ENCODE results near the gene SCN8A. TPM values are rescaled to one million over a fixed set of nuclear protein-coding genes. Genes with fewer than 3 reads are reported as not detected.

SCN8A gene
- total and polyA plus RNA-seq, 2 donors (not counting 3 experiments of a cell fraction or from before 2014, with no cell fraction given), result 9.4 to 20.4 TPM

- CTCF ChIA-PET, result interaction anchor here (0.6 to 6.9 kb wide), 3 partner anchors 57 to 285 kb away, joined by 4 to 52 read pairs (median 5); no protein-coding TSS in a partner anchor
- H3K9me3 ChIP-seq (replicated peaks; ENCODE audit: control insufficient read depth, insufficient read depth, low read length), result no peaks in the 10 kb centered on the region
- no peaks in the 10 kb centered on the region for H3K36me3 ChIP-seq (ENCODE audit: control insufficient read depth in 2 of 2, extremely low read depth in 1 of 2, insufficient read depth in 2 of 2, low read length in 2 of 2)
- dilution Hi-C loops (cut with MboI; ENCODE audit: extremely low pct_ligation_motif_present, low sequenced_read_pairs) (no loop called here), intact Hi-C loops (cut with micrococcal nuclease) (no loop called here)
- no peak overlapping the region for H3K27ac ChIP-seq (ENCODE audit: insufficient read depth, low read depth, low read length)
- H3K4me3 ChIP-seq (replicated peaks in 1 of 3; ENCODE audit: insufficient read depth in 1 of 3, low read depth in 1 of 3, low read length in 3 of 3), result no peak overlapping the region
- TF ChIP-seq, protein P1, sequence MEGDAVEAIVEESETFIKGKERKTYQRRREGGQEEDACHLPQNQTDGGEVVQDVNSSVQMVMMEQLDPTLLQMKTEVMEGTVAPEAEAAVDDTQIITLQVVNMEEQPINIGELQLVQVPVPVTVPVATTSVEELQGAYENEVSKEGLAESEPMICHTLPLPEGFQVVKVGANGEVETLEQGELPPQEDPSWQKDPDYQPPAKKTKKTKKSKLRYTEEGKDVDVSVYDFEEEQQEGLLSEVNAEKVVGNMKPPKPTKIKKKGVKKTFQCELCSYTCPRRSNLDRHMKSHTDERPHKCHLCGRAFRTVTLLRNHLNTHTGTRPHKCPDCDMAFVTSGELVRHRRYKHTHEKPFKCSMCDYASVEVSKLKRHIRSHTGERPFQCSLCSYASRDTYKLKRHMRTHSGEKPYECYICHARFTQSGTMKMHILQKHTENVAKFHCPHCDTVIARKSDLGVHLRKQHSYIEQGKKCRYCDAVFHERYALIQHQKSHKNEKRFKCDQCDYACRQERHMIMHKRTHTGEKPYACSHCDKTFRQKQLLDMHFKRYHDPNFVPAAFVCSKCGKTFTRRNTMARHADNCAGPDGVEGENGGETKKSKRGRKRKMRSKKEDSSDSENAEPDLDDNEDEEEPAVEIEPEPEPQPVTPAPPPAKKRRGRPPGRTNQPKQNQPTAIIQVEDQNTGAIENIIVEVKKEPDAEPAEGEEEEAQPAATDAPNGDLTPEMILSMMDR (IDR thresholded peaks at IDR 0.05; ENCODE audit: extremely low read depth in 1 of 2, insufficient read depth in 1 of 2, low read depth in 1 of 2, low read length in 2 of 2), result no peak
- TF ChIP-seq EZH2 (IDR thresholded peaks at IDR 0.05; ENCODE audit: borderline replicate concordance, low read depth, low read length, severe bottlenecking), result no peak
- no peaks in the 10 kb centered on the region for H3K9me1 ChIP-seq (replicated peaks; ENCODE audit: control insufficient read depth, extremely low read depth, insufficient read depth, low read length)
- no peak overlapping the region for H3K9ac ChIP-seq (replicated peaks; ENCODE audit: extremely low read depth, insufficient read depth, low read length)
- POLR2A ChIA-PET, result no interaction called here
- peaks cover 9% of the 10 kb centered on the region for H3K4me1 ChIP-seq (ENCODE audit: control insufficient read depth, extremely low read depth, insufficient read depth, low read length)
- no peaks in the 10 kb centered on the region for H3K27me3 ChIP-seq (ENCODE audit: control insufficient read depth in 2 of 2, insufficient read depth in 2 of 2, low read length in 2 of 2)
- no peak overlapping the region for H3K4me2 ChIP-seq (ENCODE audit: insufficient read depth, low read length)
- no TSS peak for BruUV-seq (replicated peaks)
- DNase-seq (ENCODE audit: low read depth, low spot score) (no peak), FAIRE-seq (no peak)
- H3K79me2 ChIP-seq (ENCODE audit: control insufficient read depth, insufficient read depth, low read length), result no peaks in the 10 kb centered on the region
- no peak overlapping the region for H2AFZ ChIP-seq (ENCODE audit: low read depth, low read length)
- H4K20me1 ChIP-seq (replicated peaks; ENCODE audit: control insufficient read depth, extremely low read depth, insufficient read depth, low read length), result no peaks in the 10 kb centered on the region
Observed at GRCh38 chr12:51817027-51817953, 226.3 kb downstream of the SCN8A start.

DNA sequence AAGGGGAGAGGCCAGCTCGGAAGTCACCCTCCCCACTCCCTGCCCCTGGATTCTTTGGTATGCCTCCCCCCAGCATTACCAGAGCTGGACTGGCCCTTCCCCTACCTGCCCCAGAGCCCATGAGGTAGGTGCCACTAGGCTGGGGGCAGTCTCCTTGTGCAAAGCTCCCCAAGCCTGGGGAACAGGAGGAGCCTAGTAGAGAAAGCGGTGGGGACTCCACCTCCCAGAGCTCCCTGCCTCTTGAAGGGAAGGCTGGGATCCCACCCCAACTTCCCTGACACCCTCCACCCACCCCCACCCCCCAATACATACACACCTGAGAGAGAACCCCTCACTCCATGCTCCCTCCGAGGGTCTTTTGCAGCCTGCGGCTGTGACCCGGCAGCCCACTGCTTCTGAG lies 227.1 kb downstream of the SCN8A start:
- H3K9me1 ChIP-seq (replicated peaks; ENCODE audit: control insufficient read depth, extremely low read depth, insufficient read depth, low read length), result no peaks in the 10 kb centered on the region
- no peaks in the 10 kb centered on the region for H3K9me3 ChIP-seq (replicated peaks; ENCODE audit: control insufficient read depth, insufficient read depth, low read length)
- TF ChIP-seq JUN (IDR thresholded peaks at IDR 0.05; ENCODE audit: borderline replicate concordance, insufficient read depth, insufficient read length, low read depth), result no peak
- ChIA-PET CTCF (interaction anchor here (1.4 to 6.9 kb wide), 2 partner anchors 56 to 286 kb away, joined by 5 to 52 read pairs; no protein-coding TSS in a partner anchor), POLR2A (no interaction called here)
- no peak overlapping the region for H2AFZ ChIP-seq (ENCODE audit: low read depth, low read length)
- no TSS peak for BruUV-seq (replicated peaks)
- FAIRE-seq, result no peak
- no peak overlapping the region for H3K9ac ChIP-seq (replicated peaks; ENCODE audit: extremely low read depth, insufficient read depth, low read length)
- peaks cover 5% of the 10 kb centered on the region for H3K4me1 ChIP-seq (ENCODE audit: control insufficient read depth, extremely low read depth, insufficient read depth, low read length)
- H3K27ac ChIP-seq (ENCODE audit: insufficient read depth, low read depth, low read length), result no peak overlapping the region
- H3K4me2 ChIP-seq (ENCODE audit: insufficient read depth, low read length), result no peak overlapping the region
- no peaks in the 10 kb centered on the region for H3K36me3 ChIP-seq (ENCODE audit: control insufficient read depth in 2 of 2, extremely low read depth in 1 of 2, insufficient read depth in 2 of 2, low read length in 2 of 2)
- H4K20me1 ChIP-seq (replicated peaks; ENCODE audit: control insufficient read depth, extremely low read depth, insufficient read depth, low read length), result no peaks in the 10 kb centered on the region
- H3K79me2 ChIP-seq (ENCODE audit: control insufficient read depth, insufficient read depth, low read length), result no peaks in the 10 kb centered on the region
- H3K4me3 ChIP-seq (replicated peaks in 1 of 3; ENCODE audit: insufficient read depth in 1 of 3, low read depth in 1 of 3, low read length in 3 of 3), result no peak overlapping the region
- dilution Hi-C loops (cut with MboI; ENCODE audit: extremely low pct_ligation_motif_present, low sequenced_read_pairs) (no loop called here), intact Hi-C loops (cut with micrococcal nuclease) (no loop called here)
- no peaks in the 10 kb centered on the region for H3K27me3 ChIP-seq (ENCODE audit: control insufficient read depth in 2 of 2, insufficient read depth in 2 of 2, low read length in 2 of 2)
- no peak for DNase-seq (ENCODE audit: low read depth, low spot score)

Measured in endothelial cell of umbilical vein (primary cell).